ENCODE measurements around the gene ATP1A1.

ATP1A1 gene

DNA sequence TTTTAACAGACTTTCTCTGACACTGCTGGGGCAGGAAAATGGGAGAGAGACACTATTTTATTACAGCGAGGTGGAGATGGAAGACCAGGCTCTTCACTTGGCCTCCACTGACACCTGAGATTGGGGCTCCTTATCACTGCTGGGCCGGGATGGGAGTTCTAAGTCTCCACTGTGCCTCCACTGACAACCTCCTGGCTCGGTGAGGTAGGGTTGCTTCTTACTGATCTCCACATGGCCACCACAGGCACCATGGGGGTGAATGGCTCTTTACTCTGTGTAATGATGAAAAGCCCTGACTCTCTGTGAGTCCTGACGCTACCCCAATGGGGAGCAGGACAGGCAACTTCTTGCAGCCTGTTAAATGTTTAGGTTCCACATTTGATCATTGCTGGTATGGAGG is 67.7 kb downstream of the ATP1A1 start:
- DNase-seq (ENCODE audit: low read depth): no peak

DNA sequence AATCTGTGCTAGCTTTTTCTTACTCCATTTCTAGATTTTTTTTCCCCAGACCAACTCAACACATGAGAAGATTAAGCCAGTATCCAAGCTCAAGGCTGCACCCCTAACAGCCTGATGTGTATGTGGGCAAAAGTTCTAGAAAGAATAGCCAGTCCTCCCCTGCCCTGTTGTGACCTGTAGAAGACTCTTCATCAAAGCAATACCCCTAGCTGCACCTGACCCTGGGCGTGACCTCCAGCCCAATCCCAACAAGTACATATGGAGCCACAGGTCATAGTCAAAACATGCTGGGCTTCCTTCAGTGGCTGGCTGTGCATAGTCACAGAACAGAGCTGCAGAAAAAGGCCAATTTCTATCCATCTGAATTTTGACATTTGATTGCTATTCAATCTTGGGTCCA is 72.5 kb downstream of the ATP1A1 start:
- DNase-seq (ENCODE audit: low read depth): no peak

DNA sequence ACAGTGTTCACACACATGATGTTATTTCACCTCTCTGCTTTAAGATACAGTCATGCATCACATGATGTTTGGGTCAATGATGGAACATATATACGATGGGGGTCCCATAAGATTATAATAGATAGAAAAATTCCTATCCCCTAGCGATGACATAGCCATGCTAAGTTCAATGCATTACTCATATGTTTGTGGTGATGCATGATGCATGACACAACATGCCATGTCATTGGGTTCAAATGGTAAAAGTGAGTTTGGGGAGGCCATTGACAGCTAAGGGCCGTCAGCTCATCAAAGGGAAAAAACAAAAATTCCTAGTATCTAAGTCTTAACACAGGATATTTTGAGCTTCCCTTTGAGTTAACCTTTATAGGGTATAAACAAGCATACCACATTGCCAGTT is 73.6 kb downstream of the ATP1A1 start:
- DNase-seq (ENCODE audit: low read depth): no peak

DNA sequence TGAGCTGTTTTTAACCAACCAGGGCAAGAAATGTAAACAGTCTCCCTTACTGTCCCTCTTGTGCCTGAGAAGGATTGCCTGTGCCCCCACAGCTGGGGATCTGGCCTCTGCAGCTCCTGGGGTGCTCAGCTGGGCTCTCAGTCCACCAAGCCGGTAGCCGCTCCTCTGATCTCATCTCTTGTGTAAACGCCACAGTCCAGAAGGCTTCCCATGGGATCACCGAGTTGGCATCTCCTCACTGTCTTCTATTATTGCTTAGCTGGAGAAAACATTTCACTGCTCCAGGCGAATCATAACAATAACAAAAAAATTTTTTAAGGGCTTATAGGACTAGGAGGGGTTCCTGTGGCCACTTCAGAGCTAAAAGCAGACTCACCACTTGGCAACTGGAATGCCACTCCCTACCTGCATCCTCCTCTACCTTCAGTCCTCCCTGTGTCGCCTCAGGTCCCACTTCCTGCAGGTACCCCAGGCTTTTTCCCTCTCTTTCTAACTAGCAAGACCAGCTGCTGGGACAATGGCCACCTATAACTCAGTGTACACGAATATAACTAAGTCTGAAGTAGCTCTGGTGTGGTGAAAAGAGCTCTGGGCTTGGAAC is 75.8 kb downstream of the ATP1A1 start:
- no peak for DNase-seq (ENCODE audit: low read depth)

DNA sequence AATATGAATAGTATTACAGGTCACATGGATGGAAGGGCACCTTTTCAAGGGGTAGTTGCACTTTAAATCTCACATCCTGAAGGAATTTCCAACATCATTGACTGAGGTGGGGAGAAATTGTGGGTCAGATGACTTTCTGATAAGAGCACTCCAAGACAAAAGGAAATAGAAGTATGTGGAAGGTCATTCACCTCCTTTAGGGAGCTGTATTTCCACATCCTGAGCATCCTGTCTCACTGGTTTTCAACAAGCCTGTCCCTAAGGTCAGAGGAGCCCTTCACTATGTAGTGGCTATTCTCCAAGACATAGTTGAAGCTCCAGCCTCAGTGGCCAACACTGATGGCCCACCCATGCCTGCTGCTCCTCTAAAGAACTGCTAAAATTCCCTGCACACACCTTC is 76.5 kb downstream of the ATP1A1 start:
- DNase-seq (ENCODE audit: low read depth): no peak

DNA sequence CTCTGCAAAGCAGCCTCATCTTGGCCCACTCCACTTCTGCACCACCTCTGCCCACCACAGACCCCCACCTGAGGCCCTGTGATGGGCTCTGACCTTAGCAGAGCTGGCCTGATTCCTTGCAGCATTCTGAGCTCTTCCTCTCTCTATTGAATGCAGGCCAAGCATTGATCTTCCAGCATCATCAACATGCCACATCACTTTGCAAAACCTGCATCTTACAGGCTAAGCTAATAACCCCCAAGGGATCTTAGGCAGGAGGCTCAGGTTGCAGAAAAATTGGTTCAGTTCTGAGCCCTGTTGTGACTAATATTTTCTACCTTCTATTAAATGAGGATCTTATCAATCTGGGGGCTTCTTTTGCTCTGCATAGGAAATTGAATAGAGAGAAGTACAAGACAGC is 78.7 kb downstream of the ATP1A1 start:
- no peak for DNase-seq (ENCODE audit: low read depth)

DNA sequence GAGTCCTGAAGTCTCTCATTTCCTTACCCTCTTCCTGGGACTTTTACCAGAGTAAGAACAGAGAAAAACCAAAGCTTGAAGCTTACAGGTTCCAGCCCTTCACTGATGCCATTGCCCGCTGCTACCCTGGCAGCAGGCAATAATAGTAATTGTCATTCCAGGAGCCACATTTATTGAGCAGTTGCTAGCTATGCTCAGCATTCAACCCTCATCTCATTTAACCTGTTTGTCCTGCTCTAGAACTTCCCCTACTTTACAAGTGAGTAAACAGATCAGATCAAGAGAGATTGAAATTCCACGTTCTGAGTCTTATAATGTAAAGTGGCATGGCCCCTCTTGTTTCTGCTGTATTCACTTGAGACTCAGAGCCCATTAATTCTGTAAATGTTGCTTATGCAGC is 80.4 kb downstream of the ATP1A1 start:
- DNase-seq (ENCODE audit: low read depth): no peak

DNA sequence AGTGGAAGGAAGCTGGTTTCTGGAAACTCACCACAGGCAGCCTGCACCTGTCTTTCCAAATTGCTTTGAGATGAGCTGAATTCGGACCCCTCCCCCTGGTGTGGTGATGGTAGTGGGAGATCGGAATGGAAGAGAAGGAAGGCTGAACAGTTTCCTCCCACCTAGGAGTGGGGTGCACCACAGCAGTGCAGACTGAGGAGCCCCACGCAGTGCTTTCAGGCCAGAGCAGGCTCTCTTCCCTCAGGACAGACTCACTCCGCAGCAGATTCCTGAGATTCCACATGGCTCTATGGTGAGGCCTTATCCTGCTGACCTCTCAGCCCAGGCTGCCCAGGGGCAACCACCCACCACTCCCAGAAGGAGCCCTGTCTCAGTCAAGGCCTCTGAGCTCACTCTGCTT is 80.9 kb downstream of the ATP1A1 start:
- no peak for DNase-seq (ENCODE audit: low read depth)

All from HS-27A (cell line).